HG02571 (cell line): ENCODE results near the gene ADGRG3.
"Not testable (repeated sequence)": the region's sequence is repeated elsewhere in the genome, so short reads cannot be mapped to it uniquely, and the experiment has no call there.

ENCODE experiments used
- ATAC-seq: cut with Tn5 transposase; IDR thresholded peaks from one replicate; pipeline ENCODE4 v1.9.1; 2021; ENCODE audit warnings: mild to moderate bottlenecking, moderate library complexity; ENCODE audit not compliant: unreplicated experiment

The ADGRG3 gene

DNA sequence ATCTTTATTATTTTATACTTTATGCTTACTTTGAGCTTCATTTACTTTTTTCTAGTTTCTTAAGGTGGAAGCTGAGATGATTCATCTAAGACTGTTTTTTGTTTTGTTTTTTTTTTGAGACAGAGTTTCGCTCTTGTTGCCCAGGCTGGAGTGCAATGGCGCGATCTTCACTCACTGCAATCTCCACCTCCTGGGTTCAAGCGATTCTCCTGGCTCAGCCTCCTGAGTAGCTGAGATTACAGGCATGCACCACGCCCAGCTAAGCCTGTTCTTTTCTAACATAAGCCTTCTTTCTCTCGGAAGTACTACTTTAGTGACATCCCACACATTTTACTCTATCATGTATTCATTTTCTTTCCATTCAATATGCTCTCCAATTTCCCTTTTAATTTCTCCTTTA is 44.5 kb downstream of the ADGRG3 start:
- not testable (repeated sequence) for ATAC-seq

DNA sequence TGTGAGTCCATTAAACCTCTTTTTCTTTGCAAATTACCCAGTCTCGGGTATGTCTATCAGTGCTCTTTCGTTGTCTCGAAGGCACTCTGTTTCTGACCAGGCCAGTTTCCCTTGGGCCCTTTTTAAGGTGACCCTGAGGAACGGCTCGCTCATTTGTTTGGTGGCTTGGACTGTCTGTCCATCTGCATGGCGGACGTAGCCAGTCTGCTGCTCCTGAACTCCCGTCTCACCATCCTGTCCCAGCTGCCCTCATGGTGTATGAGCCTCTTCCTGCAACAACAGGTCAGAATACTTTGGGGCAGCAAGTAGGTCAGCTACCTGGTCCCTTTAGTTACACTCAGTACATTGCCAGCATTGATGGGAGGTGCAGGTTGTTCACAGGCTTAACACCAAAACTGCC is 45.5 kb downstream of the ADGRG3 start:
- ATAC-seq, result no peak

DNA sequence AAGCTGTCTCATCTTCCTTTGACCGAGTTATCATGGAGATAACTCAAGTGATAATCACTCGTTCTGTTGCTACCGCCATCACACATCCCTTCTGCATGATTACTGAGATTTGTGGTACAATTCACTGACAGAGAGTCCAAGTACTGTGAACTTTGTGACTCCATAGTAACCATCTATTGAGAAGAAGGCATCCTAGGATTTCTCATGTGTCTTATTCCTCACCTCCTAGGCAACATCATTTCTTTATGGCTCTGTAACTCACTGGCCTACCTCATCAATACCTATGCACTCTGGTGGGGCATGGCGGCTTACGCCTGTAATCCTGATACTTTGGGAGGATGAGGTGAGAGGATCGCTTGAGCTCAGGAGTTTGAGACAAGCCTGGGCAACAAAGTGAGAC is 45.9 kb downstream of the ADGRG3 start:
- ATAC-seq, result no peak

DNA sequence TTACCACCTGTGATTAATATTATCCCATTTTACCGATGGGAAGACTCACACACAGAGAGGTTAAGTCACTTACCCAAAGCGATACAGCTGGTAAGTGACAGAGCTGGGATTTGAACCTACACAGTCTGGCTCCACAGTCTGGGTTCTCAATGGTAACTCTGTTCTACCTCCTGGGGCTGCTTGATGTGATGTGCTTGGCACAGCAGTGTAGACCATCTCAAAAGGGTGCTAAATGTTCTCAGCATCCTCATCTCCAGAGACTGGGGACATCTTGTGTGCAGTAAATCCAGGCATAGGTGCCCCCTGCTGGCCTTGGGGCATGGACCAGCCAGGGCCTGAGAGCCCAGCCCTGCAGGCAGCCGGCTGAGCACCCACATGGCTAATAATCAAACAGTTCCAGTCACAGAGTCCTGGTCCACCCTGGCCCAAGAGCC is 52.1 kb downstream of the ADGRG3 start:
- no peak for ATAC-seq

DNA sequence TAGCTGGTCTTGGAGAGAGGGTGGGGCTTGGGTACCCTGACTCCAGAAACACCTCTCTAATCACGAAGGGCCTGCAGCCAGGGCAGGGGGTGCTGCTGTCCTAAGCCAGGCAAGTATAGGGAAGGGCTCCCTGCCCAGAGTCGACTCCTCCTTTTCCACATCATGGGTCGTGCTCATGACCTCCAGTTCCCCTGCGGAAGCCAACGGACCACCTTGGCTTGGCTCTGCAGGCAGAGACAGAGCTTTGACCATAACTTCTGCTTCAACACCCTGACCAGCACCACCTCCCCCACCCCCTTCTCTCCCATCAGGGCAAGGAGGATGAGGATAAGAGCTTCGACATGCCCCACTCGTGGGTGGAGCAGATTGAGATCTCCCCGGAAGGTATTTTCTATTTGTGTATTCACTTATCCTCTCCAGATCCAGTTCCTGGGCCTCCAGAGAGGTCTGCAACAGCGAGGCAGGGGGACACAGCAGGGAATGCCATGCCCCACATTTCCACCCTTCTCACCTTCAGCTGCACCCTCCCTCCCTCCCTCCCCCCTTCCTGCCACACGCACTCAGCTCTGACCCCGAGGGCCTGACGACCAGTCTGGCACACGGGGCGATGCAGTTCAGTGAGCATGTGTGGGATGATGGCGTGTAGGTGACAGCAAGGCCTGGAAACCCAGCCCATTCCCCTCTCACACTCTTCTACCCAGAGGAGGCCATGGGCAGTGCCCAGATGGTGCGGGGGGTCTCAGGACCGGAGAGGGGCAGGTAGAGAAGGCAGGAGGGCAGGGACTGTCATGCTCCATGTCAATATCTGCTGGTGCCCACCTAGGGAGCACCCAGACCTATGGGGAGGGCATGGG is 53.5 kb downstream of the ADGRG3 start:
- ATAC-seq, result no peak

DNA sequence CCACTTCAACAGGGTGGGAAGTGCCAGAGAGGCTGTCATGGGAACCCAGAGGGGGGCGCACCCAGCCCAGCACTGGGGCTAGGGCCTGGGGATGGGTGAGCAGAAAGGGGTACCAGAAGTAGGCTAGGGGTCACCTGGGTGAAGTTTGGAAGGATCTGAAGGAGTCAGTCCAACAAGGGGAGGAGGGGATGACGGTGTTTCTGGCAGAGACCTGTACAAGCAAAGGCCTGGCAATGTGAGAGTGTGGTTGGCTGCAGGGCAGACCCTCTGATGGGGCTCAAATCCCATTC is 54.0 kb downstream of the ADGRG3 start:
- ATAC-seq, result no peak

DNA sequence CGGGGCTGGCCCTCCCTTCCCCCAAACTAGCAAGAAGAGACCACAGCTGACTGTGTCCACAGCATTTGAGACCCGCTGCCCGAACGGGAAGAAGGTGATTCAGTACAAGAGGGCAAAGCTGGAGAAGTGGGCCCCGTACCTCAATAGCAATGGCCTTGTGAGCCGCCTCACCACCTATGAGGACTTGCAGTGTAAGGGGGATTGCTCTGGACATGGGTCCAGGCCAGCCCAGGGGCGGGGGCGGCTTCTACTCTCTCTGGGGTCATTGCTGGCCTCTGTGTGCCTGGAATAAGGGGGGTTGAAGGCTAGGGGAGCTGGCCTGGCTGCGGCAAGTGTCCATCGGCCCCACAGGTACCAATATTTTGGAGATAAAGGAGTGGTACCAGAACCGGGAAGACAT is 54.5 kb downstream of the ADGRG3 start:
- ATAC-seq, result no peak

DNA sequence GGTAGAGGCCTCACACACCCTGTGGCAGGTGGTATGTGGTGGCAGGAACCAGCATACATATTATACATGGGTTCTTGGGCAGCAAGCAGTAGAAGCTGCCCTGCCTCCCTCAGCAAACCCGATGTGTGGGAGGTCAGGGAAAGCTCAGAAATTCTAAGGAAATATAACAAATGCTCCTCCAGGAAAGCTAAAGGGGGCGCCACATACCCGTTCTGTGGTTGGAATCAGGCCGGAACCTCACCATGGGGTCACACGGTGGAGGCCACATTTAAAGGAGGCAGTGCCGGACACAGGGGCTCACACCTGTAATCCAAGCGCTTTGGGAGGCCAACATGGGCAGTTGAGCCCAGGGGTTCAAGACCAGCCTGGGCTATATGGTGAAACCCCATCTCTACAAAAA is 55.1 kb downstream of the ADGRG3 start:
- ATAC-seq, result no peak

DNA sequence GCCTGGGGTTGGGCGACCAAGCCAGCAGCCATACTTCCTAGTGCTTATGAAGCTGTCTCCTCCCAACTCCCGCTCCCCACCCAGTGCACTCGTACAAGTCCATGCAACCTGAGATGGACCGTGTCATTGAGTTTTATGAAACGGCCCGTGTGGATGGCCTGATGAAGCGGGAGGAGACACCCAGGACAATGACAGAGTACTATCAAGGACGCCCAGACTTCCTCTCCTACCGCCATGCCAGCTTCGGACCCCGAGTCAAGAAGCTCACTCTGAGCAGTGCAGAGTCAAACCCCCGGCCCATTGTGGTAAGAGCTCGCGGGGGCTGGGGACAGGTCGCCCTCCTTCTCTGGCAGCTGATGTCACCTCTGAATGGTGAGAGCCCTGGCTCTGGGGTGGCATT is 56.4 kb downstream of the ADGRG3 start:
- no peak for ATAC-seq

DNA sequence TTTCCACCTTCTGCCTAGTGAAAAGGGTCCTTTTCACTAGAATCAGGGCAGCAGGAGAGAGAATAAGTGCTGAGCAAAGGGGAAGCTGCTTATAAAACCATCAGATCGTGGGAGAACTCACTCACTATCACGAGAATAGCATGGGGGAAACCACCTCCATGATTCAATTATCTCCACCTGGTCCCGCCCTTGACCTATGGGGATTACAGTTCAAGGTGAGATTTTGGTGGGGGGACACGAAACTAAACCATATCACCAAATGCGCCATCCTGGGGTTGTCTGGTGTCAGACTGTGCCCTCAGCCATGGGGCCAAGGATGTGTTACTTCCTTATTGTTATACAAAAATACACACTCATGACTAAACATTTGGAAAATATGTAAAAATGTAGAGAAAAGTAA is 57.0 kb downstream of the ADGRG3 start:
- no peak for ATAC-seq

DNA sequence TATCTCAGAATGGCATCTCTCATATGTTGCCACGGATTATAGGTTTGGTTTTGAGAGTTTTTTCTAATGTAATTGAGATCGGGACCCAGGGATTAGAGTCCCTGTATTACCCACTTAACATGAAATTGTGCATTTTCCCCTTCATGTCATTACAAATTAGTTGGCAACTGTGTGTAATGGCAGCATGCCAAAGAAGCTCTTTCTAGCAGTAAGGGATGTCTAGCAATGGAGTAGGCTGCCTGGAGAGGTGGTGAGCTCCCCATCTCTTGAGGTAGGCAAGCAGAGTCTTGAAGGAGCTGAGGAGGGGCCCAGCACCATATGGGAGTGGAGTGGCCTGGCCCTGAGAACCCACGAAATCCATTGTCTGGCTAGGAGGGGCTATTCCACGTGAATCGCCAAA is 57.4 kb downstream of the ADGRG3 start:
- ATAC-seq, result no peak

DNA sequence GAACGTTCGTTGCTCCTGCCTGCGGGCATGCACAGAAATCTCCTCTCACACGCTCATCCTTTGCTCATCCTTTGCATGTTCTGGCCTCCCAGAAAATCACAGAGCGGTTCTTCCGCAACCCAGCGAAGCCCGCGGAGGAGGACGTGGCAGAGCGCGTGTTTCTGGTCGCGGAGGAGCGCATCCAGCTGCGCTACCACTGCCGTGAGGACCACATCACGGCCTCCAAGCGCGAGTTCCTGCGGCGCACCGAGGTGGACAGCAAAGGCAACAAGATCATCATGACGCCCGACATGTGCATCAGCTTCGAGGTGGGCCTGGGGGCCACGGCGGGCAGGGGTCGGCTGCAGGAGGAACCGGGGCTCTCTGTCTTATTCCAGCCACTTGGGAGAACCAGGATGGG is 57.9 kb downstream of the ADGRG3 start:
- no peak for ATAC-seq

DNA sequence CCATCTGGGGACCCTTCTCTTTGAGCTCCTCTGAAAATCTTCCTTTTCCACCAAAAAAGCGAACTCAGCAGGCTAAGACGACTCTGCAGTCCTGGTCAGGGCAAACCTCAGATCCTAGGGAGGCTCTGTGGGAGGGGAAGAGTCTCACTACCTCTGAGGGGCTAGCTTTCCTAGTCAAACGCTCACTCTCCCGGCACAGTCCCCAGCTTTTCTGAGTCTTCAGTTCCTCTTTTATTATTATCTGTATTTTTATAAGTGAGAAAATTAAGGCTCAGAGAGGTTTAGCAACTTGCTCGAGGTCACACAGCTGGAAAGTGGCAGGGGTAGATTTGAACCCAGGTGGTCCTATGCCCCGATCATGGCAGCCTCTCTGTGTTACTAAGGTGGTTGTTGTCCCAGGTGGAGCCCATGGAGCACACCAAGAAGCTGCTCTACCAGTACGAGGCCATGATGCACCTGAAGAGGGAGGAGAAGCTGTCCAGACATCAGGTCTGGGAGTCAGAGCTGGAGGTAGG is 58.4 kb downstream of the ADGRG3 start:
- no peak for ATAC-seq

DNA sequence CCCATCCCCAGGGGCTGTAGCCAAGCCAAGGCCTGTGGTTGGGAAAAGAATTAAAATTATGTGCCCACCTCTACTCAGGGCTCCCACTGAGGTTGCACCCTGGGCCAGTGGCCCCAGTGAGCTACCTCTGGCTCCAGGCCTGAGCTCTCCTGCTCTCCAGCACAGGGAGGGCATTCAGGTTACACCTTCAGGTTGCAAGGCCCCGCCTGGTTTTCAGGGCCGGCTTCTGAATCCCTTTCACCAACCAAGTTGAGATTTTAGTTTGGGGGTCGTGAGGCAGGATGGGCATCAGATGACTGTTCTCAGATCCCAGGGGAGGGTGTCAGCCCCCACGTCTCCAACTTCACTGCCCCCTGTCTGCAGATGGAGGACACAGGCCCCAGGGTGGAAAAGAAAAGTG is 59.5 kb downstream of the ADGRG3 start:
- ATAC-seq, result no peak

DNA sequence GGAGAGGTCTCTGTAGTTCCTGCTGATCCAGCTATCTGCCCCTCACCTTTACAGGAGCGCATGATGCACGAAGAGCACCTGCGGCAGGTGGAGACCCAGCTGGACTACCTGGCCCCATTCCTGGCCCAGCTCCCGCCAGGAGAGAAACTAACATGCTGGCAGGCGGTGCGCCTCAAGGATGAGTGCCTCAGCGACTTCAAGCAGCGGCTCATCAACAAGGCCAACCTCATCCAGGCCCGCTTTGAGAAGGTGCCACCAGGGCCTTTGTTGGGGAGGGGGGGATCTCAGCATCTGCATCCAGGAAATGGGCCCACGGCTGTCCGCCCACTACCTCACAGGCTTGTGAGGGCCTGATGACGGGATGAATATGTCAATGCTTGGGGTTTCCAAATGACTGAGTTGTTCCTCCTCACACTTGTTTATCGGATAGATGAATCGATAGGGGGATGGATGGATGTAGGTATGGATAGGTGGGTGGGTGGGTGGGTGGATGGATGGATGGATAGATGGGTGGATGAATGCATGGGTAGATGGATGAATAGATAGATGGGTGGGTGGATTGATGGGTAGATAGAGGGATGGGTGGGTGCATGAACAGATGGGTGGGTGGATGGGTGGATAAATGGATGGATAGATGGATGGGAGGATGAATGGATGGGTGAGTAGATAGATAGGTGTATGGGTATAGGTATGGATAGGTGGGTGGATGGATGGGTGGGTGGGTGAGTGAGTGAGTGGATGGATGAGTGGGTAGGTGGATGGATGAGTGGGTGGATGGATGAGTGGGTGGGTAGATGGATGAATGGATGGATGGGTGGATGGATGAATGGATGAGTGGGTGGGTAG is 60.5 kb downstream of the ADGRG3 start:
- ATAC-seq, result no peak

DNA sequence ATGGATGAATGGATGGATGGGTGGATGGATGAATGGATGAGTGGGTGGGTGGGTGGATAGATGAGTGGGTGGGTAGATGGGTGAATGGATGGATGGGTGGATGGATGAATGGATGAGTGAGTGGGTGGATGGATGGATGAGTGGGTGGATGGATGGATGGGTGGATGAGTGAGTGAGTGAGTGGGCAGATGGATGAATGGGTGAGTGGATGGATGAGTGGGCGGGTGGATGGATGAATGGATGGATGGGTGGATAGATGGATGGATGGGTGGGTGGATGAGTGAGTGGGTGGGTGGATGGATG is 61.0 kb downstream of the ADGRG3 start:
- no peak for ATAC-seq

DNA sequence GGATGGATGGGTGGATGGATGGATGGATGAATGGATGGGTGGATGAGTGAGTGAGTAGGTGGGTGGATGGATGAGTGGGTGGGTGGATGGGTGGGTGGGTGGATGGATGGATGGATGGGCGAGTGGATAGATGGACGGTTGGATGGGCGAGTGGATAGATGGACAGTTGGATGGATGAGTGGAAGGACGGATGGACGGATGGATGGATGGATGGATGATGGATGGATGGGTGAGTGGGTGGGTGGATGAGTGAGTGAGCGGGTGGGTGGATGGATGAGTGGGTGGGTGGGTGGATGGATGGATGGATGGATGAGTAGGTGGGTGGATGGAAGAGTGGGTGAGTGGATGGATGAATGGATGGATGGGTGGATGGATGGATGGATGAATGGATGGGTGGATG is 61.7 kb downstream of the ADGRG3 start:
- not testable (repeated sequence) for ATAC-seq

DNA sequence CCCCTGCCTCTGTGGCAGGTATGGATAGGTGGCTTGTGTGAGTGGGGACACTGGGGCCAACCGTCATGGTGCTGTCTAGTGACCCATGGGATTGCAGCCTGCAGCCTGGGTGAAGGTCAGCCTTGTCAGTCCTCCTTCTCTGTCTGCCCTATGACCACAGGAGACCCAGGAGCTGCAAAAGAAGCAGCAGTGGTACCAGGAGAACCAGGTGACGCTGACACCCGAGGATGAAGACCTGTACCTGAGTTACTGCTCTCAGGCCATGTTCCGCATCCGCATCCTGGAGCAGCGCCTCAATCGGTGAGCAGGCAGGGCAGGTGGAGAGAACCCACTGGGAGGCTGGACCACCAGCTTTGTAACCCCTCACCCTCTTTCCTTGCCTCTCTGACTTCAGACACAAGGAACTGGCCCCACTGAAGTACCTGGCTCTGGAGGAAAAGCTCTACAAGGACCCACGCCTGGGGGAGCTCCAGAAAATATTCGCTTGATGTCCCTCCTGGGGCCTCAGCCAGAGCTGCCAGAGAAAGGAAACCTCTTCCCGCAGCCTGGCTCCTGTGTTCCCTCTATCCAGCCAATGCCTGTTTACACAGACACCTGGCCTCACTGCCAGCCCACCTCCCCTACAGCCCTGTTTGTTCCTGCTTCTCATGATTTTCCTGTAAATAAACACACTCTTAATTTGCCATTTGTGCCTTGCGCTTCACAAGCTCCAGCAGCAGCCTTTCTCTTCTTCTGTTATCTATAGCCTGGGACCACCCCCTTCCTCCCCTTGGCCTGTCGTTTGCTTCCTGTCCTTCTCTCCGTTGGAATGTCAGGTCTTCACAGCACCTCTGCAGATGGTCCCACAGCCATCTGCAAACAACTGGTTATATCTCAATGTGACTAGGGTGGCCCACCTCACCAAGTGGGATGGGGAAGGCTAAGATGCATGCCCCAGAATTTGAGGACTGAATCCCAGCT is 62.9 kb downstream of the ADGRG3 start:
- no peak for ATAC-seq

DNA sequence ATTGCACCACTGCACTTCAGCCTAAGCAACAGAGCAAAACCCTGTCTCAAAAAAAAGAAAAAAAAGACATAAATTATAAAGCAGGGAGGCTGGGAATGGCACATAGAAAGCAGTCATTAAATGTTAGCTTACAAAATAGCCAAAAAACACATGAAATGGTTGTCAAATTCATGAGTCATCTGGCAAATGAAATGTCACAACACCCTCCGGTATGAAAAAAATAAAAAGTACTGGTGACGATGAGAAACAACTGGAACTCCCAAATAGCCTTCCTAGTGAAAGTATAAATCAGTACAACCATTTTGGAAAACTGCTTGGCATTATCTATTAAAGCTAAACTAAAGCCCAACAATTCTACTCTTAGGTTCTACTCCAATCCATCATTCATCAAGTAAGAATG is 63.9 kb downstream of the ADGRG3 start:
- no peak for ATAC-seq

DNA sequence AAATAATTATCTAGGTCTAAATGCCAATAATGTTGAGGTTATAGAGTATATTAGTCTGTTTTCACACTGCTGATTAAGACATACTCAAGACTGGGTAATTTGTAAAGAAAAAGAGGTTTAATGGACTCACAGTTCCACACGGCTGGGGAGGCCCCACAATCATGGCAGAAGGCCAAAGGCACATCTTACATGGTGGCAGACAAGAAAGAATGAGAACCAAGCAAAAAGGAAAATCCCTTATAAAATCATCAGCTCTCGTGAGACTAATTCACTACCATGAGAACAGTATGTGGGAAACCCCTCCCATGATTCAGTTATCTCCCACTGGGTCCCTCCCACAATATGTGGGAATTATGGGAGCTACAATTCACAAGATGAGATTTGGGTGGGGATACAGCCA is 64.6 kb downstream of the ADGRG3 start:
- ATAC-seq, result no peak

DNA sequence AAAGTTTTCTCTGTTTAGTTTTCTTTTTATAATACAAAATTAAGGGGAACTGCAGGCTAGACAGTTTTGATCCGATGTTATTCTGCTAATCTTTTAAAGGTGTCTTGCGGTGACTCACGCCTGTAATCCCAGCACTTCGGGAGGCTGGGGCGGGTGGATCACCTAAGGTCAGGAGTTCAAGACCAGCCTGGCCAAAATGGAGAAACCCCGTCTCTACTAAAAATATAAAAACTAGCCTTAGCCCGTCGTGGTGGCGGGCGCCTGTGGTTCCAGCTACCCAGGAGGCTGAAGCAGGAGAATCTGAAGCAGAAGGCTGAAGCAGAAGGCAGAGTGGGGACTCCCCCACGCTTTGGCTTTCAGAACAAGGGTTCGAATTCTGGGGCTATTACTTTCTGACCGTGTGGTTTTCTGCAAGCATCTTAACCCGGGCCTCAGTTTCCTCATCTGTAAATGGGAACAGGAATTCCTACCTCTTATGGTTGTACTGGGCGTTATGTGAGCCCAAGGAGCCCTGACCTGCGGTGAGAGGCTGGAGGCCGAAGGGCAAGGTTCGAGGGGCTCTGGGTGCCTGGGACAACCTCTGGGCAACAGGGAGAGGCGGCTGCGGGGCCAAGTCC is 66.3 kb downstream of the ADGRG3 start:
- no peak for ATAC-seq
